ENCODE results near the gene PPP1R36.

DNA sequence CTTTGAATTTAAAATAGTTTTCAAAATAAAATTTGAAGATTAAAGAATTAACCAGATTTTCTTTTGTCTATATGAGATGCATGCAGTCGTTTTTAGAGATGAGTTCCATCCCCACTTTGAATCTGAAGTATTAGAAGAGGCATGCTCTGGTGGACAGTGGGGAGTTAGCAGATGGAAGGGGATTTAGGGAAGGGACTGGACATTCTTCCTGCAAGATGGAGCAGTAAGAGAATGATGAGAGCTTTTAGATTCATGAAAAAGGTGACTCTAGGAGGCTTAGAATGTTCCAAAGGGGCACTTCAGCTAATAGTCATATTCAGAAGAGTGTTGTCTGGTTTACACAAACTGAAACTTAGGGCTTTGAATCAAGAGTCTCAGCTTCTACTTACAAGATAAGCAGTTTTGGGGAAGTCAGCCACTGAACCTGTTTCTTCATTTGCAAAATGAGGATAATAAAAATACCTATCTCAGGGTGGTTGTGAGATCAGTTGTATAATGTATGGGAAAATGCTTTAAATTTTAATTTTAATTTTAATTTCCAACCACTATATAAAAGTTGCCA is 41.5 kb upstream of the PPP1R36 start:
- TF ChIP-seq POLR2A (IDR thresholded peaks at IDR 0.05): no peak
- TF ChIP-seq, protein P1, sequence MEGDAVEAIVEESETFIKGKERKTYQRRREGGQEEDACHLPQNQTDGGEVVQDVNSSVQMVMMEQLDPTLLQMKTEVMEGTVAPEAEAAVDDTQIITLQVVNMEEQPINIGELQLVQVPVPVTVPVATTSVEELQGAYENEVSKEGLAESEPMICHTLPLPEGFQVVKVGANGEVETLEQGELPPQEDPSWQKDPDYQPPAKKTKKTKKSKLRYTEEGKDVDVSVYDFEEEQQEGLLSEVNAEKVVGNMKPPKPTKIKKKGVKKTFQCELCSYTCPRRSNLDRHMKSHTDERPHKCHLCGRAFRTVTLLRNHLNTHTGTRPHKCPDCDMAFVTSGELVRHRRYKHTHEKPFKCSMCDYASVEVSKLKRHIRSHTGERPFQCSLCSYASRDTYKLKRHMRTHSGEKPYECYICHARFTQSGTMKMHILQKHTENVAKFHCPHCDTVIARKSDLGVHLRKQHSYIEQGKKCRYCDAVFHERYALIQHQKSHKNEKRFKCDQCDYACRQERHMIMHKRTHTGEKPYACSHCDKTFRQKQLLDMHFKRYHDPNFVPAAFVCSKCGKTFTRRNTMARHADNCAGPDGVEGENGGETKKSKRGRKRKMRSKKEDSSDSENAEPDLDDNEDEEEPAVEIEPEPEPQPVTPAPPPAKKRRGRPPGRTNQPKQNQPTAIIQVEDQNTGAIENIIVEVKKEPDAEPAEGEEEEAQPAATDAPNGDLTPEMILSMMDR (IDR thresholded peaks at IDR 0.05): no peak

All from adrenal gland (tissue), 5 donors.